HepG2 (cell line): ENCODE measurements around the gene ASTN2.

ENCODE experiments used
- CTCF ChIP-seq: sonication (generic); formaldehyde crosslinking; IDR thresholded peaks from 2 replicates; pipeline ENCODE4 v1.5.0; 2020; ENCODE audit warnings: mild to moderate bottlenecking, missing genetic modification reagents, moderate library complexity
- MTA3 ChIP-seq: sonication (generic); formaldehyde crosslinking; IDR thresholded peaks from 2 replicates; pipeline ENCODE4 v1.4.0; 2020; ENCODE audit warnings: missing genetic modification reagents
- NBN ChIP-seq: fragments of 450-650 bp; conservative IDR thresholded peaks from 2 replicates; pipeline ENCODE4 v1.6.1; 2017
- SP4 ChIP-seq: sonication (generic); formaldehyde crosslinking; IDR thresholded peaks from 2 replicates; pipeline ENCODE4 v1.8.1; 2023; ENCODE audit warnings: mild to moderate bottlenecking, missing genetic modification reagents
- TBP ChIP-seq: sonication (generic); formaldehyde crosslinking; IDR thresholded peaks from 2 replicates; pipeline ENCODE4 v1.5.0; 2020; ENCODE audit warnings: missing genetic modification reagents

- TF ChIP-seq CTCF (CRISPR knock-in tag) (no peak), SP4 (no peak), TBP (no peak), MTA3 (CRISPR knock-in tag) (no peak), NBN (no peak)
Observed at GRCh38 chr9:117072216-117072615, 342.6 kb downstream of the ASTN2 start.
